IMR-90 (cell line): ENCODE measurements around the gene GLS.

Experiments used
- POLR2A ChIP-seq: IDR thresholded peaks from 2 replicates; pipeline ENCODE4 v1.6.1; 2012; ENCODE audit warnings: mild to moderate bottlenecking, low read depth, low read length
- SMC3 ChIP-seq: fragments of 150-350 bp; IDR thresholded peaks from 2 replicates; pipeline ENCODE4 v1.6.1; 2016; ENCODE audit warnings: low read depth, mild to moderate bottlenecking, antibody characterized with exemption, low read length, moderate library complexity

- TF ChIP-seq SMC3 (no peak), POLR2A (no peak)
Observed at GRCh38 chr2:190922376-190922775, 41.8 kb downstream of the GLS start.
